Heart right ventricle (tissue), 16 donors: ENCODE data around the gene KIF6. TPM values are rescaled to one million over a fixed set of nuclear protein-coding genes. Genes with fewer than 3 reads are reported as not detected.

Experiments
- ATAC-seq, 8 donors: fragments of 200-7000 bp; cut with Tn5 transposase; one replicate each; pipeline ENCODE4 v1.9.1; 2020; ENCODE audit warnings: mild to moderate bottlenecking in 8 of 8, moderate library complexity in 8 of 8, moderate number of reproducible peaks in 1 of 8
- DNase-seq, 2 donors: peaks; one replicate each; pipeline ENCODE4 v3.0.0-alpha.2; 2020
- H3K27ac ChIP-seq, 10 donors: fragments of 200-600 bp; sonication (generic) in 2 of 10; one replicate each; pipeline versions ENCODE4 v1.5.0 to v1.8.0; 2020 to 2022; ENCODE audit warnings: mild to moderate bottlenecking in 3 of 10
- H3K27me3 ChIP-seq, 7 donors: fragments of 200-600 bp; one replicate each; pipeline ENCODE4 v1.8.0; 2021 to 2022; ENCODE audit warnings: mild to moderate bottlenecking in 2 of 7
- H3K36me3 ChIP-seq, 9 donors: fragments of 200-600 bp; sonication (generic) in 1 of 9; one replicate each; pipeline versions ENCODE4 v1.5.0 to v1.8.0; 2020 to 2022; ENCODE audit warnings: mild to moderate bottlenecking in 2 of 9
- H3K4me1 ChIP-seq, 9 donors: fragments of 200-600 bp; sonication (generic) in 1 of 9; one replicate each; pipeline versions ENCODE4 v1.5.0 to v1.8.0; 2020 to 2022; ENCODE audit warnings: mild to moderate bottlenecking in 4 of 9
- H3K4me3 ChIP-seq, 10 donors: fragments of 200-600 bp; sonication (generic) in 2 of 10; one replicate each; pipeline versions ENCODE4 v1.5.0 to v1.8.0; 2020 to 2022; ENCODE audit warnings: mild to moderate bottlenecking in 7 of 10, moderate library complexity in 2 of 10
- H3K9me3 ChIP-seq, 11 donors: fragments of 200-600 bp in 10 of 11; sonication (generic) in 2 of 11; one replicate each; pipeline versions ENCODE4 v1.5.0 to v1.8.0; 2013 to 2022; ENCODE audit warnings: mild to moderate bottlenecking in 2 of 11, control low read depth in 1 of 11, moderate library complexity in 1 of 11
- CTCF ChIP-seq, 9 donors: fragments of 200-600 bp; sonication (generic) in 2 of 9; IDR thresholded peaks; one replicate each; pipeline versions ENCODE4 v1.5.0 to v1.8.0; 2021 to 2022; ENCODE audit warnings: antibody characterized with exemption in 9 of 9, mild to moderate bottlenecking in 5 of 9, moderate library complexity in 1 of 9
- WGBS, 2 donors: extraction: QIAGEN DNeasy Blood & Tissue Kit; methylation state at CpG; one replicate each; pipeline ENCODE4 v1.1.7; 2013; ENCODE audit warnings: inconsistent platforms in 1 of 2; 5-methylcytosine and 5-hydroxymethylcytosine counted together
- intact Hi-C, 10 donors: fragments of 100-400 bp; cut with DNase I; formaldehyde crosslinking; loops; one replicate each; pipeline versions ENCODE4 v1.11.1 to v1.14.2; 2022
- polyA plus RNA-seq, 2 donors: library from polyadenylated mRNA; stranded (reverse); fragments of 200-250 nt; gene quantifications; one replicate each; pipeline ENCODE4 v1.2.3, GENCODE V29; 2013
- total RNA-seq, 10 donors: library from RNA; stranded (reverse); fragmentation: NEBNext Ultra II Directional in 3 of 10; extraction: Animal tissue kit (Norgen Biotek cat#: 25700) in 3 of 10; gene quantifications; one replicate each; pipeline versions ENCODE4 v1.2.1 to v1.2.4, GENCODE V29; 2021 to 2023
- donor health status: Arrhythmogenic right ventricular cardiomyopathy.
- donor health status: ischemic (EF 13 %, LVEDD 7.1; RV severe dilation, severe dysfunction).
- donor health status: healthy with polysubstance abuse.
- donor health status: DM: no; HTN: yes; CAD: no.
- donor health status: DM: no; HTN: no; CAD: no.
- donor health status: ischemic (EF 25% LVEDD 6.9; RV normal size, moderate dysfunction).
- donor health status: ischemic (EF 25% LVEDD 5.7; RV mildly dilated, moderate dysfunction).
- donor health status: healthy.
- donor health status: DM: yes; HTN: yes; CAD: no.
- donor health status: Ischemic cardiomyopathy.
- donor health status: ischemic (EF 35%, LVEDD 5.7; RV mildly dilated, moderate dysfunction).
- donor health status: nonischemic (EF 11% LVEDD 7.7; RV severe dilation, severe dysfunction).
- donor health status: DM: yes; HTN: yes; CAD: no.
- donor health status: PGD.
- donor health status: ischemic (EF 29% LVEDD 5.4; RV normal size, mild dysfunction).
- donor health status: nonischemic (EF 23%, LVEDD 6.1; RV moderate dilation, normal function).

The KIF6 gene
- total and polyA plus RNA-seq, 12 donors = 0.01 to 1.6 (median 0.45) TPM; not detected in 2

GRCh38 chr6:39432330-39433025, 292.7 kb downstream of the KIF6 start:
- H3K4me3 ChIP-seq = no peak overlapping the region
- no peak overlapping the region for H3K27ac ChIP-seq
- no peak for TF ChIP-seq CTCF (IDR thresholded peaks at IDR 0.05)
- DNase-seq = no peak
- intact Hi-C loops = no loop called here
- H3K9me3 ChIP-seq = peaks cover 0 to 16% (median 3%) of the 10 kb centered on the region in 11 donors
- no peaks in the 10 kb centered on the region for H3K36me3 ChIP-seq
- 79 to 85% methylated on average over 11 of the region's 11 CpGs for WGBS, 2 donors
- no peaks in the 10 kb centered on the region for H3K27me3 ChIP-seq
- no peak for ATAC-seq
- peaks cover 0 to 16% (median 9%) of the 10 kb centered on the region in 9 donors for H3K4me1 ChIP-seq

- Histone ChIP-seq H3K27ac (peak overlapping the region in 4 of 10 donors; percentile 3 to 55 (median 42)), H3K27me3 (no peaks in the 10 kb centered on the region), H3K9me3 (peaks cover 0 to 2% (median 0%) of the 10 kb centered on the region in 11 donors), H3K4me1 (peaks cover 0 to 17% (median 9%) of the 10 kb centered on the region in 9 donors), H3K4me3 (peak overlapping the region in 1 of 10 donors; percentile 18), H3K36me3 (no peaks in the 10 kb centered on the region)
- WGBS, 2 donors = 19 to 25% methylated on average over 11 of the region's 11 CpGs
- TF ChIP-seq CTCF (IDR thresholded peaks at IDR 0.05) = no peak
- ATAC-seq (peak; percentile 73 to 91 (median 84)), DNase-seq (peak; percentile 67 to 68)
- intact Hi-C loops = no loop called here
Measured at GRCh38 chr6:39430871-39431523, 294.2 kb downstream of the KIF6 start.

- H3K36me3 ChIP-seq = no peaks in the 10 kb centered on the region
- TF ChIP-seq CTCF (IDR thresholded peaks at IDR 0.05) = no peak
- DNase-seq = no peak
- peak in 3 of 8 donors; percentile 12 to 30 (median 17) for ATAC-seq
- intact Hi-C loops = no loop called here
- H3K9me3 ChIP-seq = no peaks in the 10 kb centered on the region
- H3K4me3 ChIP-seq = no peak overlapping the region
- WGBS, 2 donors = 75 to 86% methylated on average over 1 of the region's 1 CpG
- H3K27ac ChIP-seq = peak overlapping the region in 4 of 10 donors; percentile 3 to 55 (median 42)
- peaks cover 0 to 19% (median 9%) of the 10 kb centered on the region in 9 donors for H3K4me1 ChIP-seq
- H3K27me3 ChIP-seq = no peaks in the 10 kb centered on the region
Measured at GRCh38 chr6:39430446-39430845, 294.8 kb downstream of the KIF6 start.

- 82 to 88% methylated on average over 7 of the region's 7 CpGs for WGBS, 2 donors
- H3K4me1 ChIP-seq = peaks cover 0 to 19% (median 9%) of the 10 kb centered on the region in 9 donors
- ATAC-seq (no peak), DNase-seq (no peak)
- TF ChIP-seq CTCF (IDR thresholded peaks at IDR 0.05) = no peak
- no peaks in the 10 kb centered on the region for H3K36me3 ChIP-seq
- intact Hi-C loops = loop anchor here in 2 of 10 donors (10.0 kb wide), 2 partner anchors 46 to 116 kb away; no protein-coding TSS in a partner anchor
- H3K4me3 ChIP-seq = no peak overlapping the region
- H3K27ac ChIP-seq = no peak overlapping the region
- no peaks in the 10 kb centered on the region for H3K9me3 ChIP-seq
- H3K27me3 ChIP-seq = no peaks in the 10 kb centered on the region
Measured at GRCh38 chr6:39428816-39429215, 296.4 kb downstream of the KIF6 start.
